SK-N-SH (cell line): Measurements from ENCODE around the gene FKBP2. TPM values are rescaled to one million over a fixed set of nuclear protein-coding genes. Genes with fewer than 3 reads are reported as not detected.

Source experiments
- CTCF ChIA-PET: fragments of 300-600, 350-600 bp; formaldehyde crosslinking; extraction: SDS; loops from one replicate; lab custom pipeline; 2021; lab: Yijun Ruan, JAX
- POLR2A ChIA-PET: fragments of 350-600 bp; sonication (Branson Sonifier 250); formaldehyde crosslinking; extraction: SDS; loops from one replicate; lab custom pipeline; 2020; ENCODE audit warnings: antibody characterized with exemption, inconsistent platforms; lab: Yijun Ruan, JAX
- DNase-seq: peaks from one replicate; pipeline ENCODE4 v3.0.0; 2012
- H2AFZ ChIP-seq: fragments of 200-600 bp; sonication (generic); 2 replicates; pipeline ENCODE4 v1.8.1; 2016; ENCODE audit warnings: antibody characterized with exemption, mild to moderate bottlenecking, low read depth
- H3F3A ChIP-seq: fragments of 200-600 bp; sonication (generic); replicated peaks from 2 replicates; pipeline ENCODE3; 2016; ENCODE audit warnings: antibody characterized with exemption, mild to moderate bottlenecking; ENCODE audit not compliant: insufficient read depth
- H3K27ac ChIP-seq, 2 experiments: fragments of 200-500 bp in 1 of 2; fragments of 200-600 bp in 1 of 2; sonication (Bioruptor generic) in 1 of 2; sonication (generic), shearing (Covaris generic) in 1 of 2; 2 replicates each; pipeline versions ENCODE4 v1.5.1 to v1.6.1; 2014 to 2016; ENCODE audit warnings: low read depth in 2 of 2, inconsistent platforms in 1 of 2, low read length in 1 of 2, mild to moderate bottlenecking in 1 of 2, mixed read lengths in 1 of 2
- H3K27me3 ChIP-seq: fragments of 200-600 bp; sonication (generic), shearing (Covaris generic); 2 replicates; pipeline ENCODE4 v1.6.1; 2016; ENCODE audit warnings: mixed run types; ENCODE audit not compliant: insufficient read depth
- H3K36me3 ChIP-seq, 2 experiments: fragments of 200-500 bp in 1 of 2; fragments of 200-600 bp in 1 of 2; sonication (Bioruptor generic) in 1 of 2; sonication (generic) in 1 of 2; replicated peaks in 1 of 2; 2 replicates each; pipeline versions ENCODE3 to v1.5.1; 2014 to 2016; ENCODE audit warnings: low read length in 1 of 2, mild to moderate bottlenecking in 1 of 2; ENCODE audit not compliant: insufficient read depth in 2 of 2, control insufficient read depth in 1 of 2
- H3K4me1 ChIP-seq, 2 experiments: fragments of 200-500 bp in 1 of 2; fragments of 200-600 bp in 1 of 2; sonication (Bioruptor generic) in 1 of 2; sonication (generic), shearing (Covaris generic) in 1 of 2; 2 replicates each; pipeline versions ENCODE4 v1.5.1 to v1.6.1; 2014 to 2016; ENCODE audit warnings: low read depth in 1 of 2, low read length in 1 of 2, mixed run types in 1 of 2; ENCODE audit not compliant: insufficient read depth in 2 of 2, control insufficient read depth in 1 of 2
- H3K4me2 ChIP-seq: fragments of 200-600 bp; sonication (generic), shearing (Covaris generic); 2 replicates; pipeline ENCODE4 v1.6.1; 2017; ENCODE audit warnings: mixed run types
- H3K4me3 ChIP-seq, 2 experiments: fragments of 200-500 bp in 1 of 2; fragments of 200-600 bp in 1 of 2; sonication (Bioruptor generic) in 1 of 2; sonication (generic), shearing (Covaris generic) in 1 of 2; 2 replicates each; pipeline versions ENCODE4 v1.5.1 to v1.8.1; 2014 to 2016; ENCODE audit warnings: low read depth in 2 of 2, inconsistent platforms in 1 of 2, low read length in 1 of 2, mild to moderate bottlenecking in 1 of 2, mixed read lengths in 1 of 2, moderate library complexity in 1 of 2
- H3K79me2 ChIP-seq: fragments of 200-600 bp; sonication (generic); 2 replicates; pipeline ENCODE4 v1.8.1; 2017; ENCODE audit warnings: mild to moderate bottlenecking; ENCODE audit not compliant: insufficient read depth
- H3K9ac ChIP-seq: fragments of 200-600 bp; sonication (generic); 2 replicates; pipeline ENCODE4 v1.6.1; 2017; ENCODE audit warnings: mixed run types
- H3K9me2 ChIP-seq: fragments of 200-600 bp; sonication (generic); 2 replicates; pipeline ENCODE4 v1.6.1; 2017; ENCODE audit warnings: mixed run types
- H3K9me3 ChIP-seq: fragments of 200-600 bp; sonication (generic); 2 replicates; pipeline ENCODE4 v1.6.1; 2017; ENCODE audit warnings: mixed run types, mild to moderate bottlenecking, moderate library complexity
- H4K20me1 ChIP-seq: fragments of 200-600 bp; sonication (generic); 2 replicates; pipeline ENCODE4 v1.6.1; 2017; ENCODE audit warnings: mild to moderate bottlenecking, mixed run types; ENCODE audit not compliant: insufficient read depth
- CHD2 ChIP-seq: fragments of 150-350 bp; IDR thresholded peaks from 2 replicates; pipeline ENCODE4 v1.6.1; 2018; ENCODE audit warnings: low read length; ENCODE audit not compliant: partially characterized antibody
- ELF1 ChIP-seq: IDR thresholded peaks from 2 replicates; pipeline ENCODE4 v1.4.0; 2012
- FOXM1 ChIP-seq: IDR thresholded peaks from 2 replicates; pipeline ENCODE4 v1.4.0; 2012; ENCODE audit warnings: low read depth, mild to moderate bottlenecking
- GABPA ChIP-seq: IDR thresholded peaks from 2 replicates; pipeline ENCODE4 v1.4.0; 2012; ENCODE audit warnings: low read depth, mild to moderate bottlenecking
- GATA2 ChIP-seq: sonication (generic); formaldehyde crosslinking; IDR thresholded peaks from 2 replicates; pipeline ENCODE4 v1.5.0; 2020; ENCODE audit warnings: mild to moderate bottlenecking, missing genetic modification reagents
- MEF2A ChIP-seq: IDR thresholded peaks from 2 replicates; pipeline ENCODE4 v1.4.0; 2012; ENCODE audit warnings: low read depth, borderline replicate concordance
- MXI1 ChIP-seq: IDR thresholded peaks from 2 replicates; pipeline ENCODE4 v1.6.1; 2012; ENCODE audit warnings: mild to moderate bottlenecking, low read depth, low read length, improper control_type of control experiment
- NFIC ChIP-seq: IDR thresholded peaks from 2 replicates; pipeline ENCODE4 v1.4.0; 2012; ENCODE audit warnings: borderline replicate concordance
- NRF1 ChIP-seq: IDR thresholded peaks from 2 replicates; pipeline ENCODE4 v1.6.1; 2012; ENCODE audit warnings: low read depth, mild to moderate bottlenecking, low read length
- POLR2AphosphoS5 ChIP-seq: IDR thresholded peaks from 2 replicates; pipeline ENCODE4 v1.6.1; 2012; ENCODE audit warnings: low read depth, low read length
- RCOR1 ChIP-seq: fragments of 150-350 bp; IDR thresholded peaks from 2 replicates; pipeline ENCODE4 v1.6.1; 2017; ENCODE audit warnings: antibody characterized with exemption, low read length
- SIN3A ChIP-seq: IDR thresholded peaks from 2 replicates; pipeline ENCODE4 v1.6.1; 2012; ENCODE audit warnings: low read depth, mild to moderate bottlenecking, low read length, moderate library complexity, borderline replicate concordance
- SMC3 ChIP-seq: IDR thresholded peaks from 2 replicates; pipeline ENCODE4 v1.6.1; 2012; ENCODE audit warnings: low read depth, low read length, improper control_type of control experiment
- TAF1 ChIP-seq: IDR thresholded peaks from 2 replicates; pipeline ENCODE4 v1.6.1; 2012; ENCODE audit warnings: low read depth, mild to moderate bottlenecking, low read length, moderate library complexity, borderline replicate concordance
- WGBS: methylation state at CpG from one replicate; pipeline ENCODE4 v1.1.6; 2017; ENCODE audit warnings: low lambda C conversion rate; 5-methylcytosine and 5-hydroxymethylcytosine counted together
- polyA plus RNA-seq, 3 experiments: library from polyadenylated mRNA; depleted of rRNA; stranded (reverse); fragments of >200 nt; gene quantifications; 2 replicates each; pipeline ENCODE4 v1.2.3, GENCODE V29; 2012
- TF ChIP-seq, protein P1 (sequence below): IDR thresholded peaks from 2 replicates; pipeline ENCODE4 v1.4.0; 2012; ENCODE audit warnings: low read depth
- TF ChIP-seq, protein P2 (sequence below): IDR thresholded peaks from 2 replicates; pipeline ENCODE4 v1.4.0; 2012; ENCODE audit warnings: low read depth, borderline replicate concordance
- TF ChIP-seq, protein P3 (sequence below): IDR thresholded peaks from 2 replicates; pipeline ENCODE4 v1.4.0; 2012; ENCODE audit warnings: low read depth, borderline replicate concordance
- TF ChIP-seq, protein P4 (sequence below): fragments of 200-600 bp; sonication (generic); IDR thresholded peaks from 2 replicates; pipeline ENCODE4 v1.6.1; 2017; ENCODE audit warnings: antibody characterized with exemption, mild to moderate bottlenecking, moderate library complexity

FKBP2 gene
- polyA plus RNA-seq, 1 of the 3 experiments (the other 2 are of a cell fraction), result 127 TPM

DNA sequence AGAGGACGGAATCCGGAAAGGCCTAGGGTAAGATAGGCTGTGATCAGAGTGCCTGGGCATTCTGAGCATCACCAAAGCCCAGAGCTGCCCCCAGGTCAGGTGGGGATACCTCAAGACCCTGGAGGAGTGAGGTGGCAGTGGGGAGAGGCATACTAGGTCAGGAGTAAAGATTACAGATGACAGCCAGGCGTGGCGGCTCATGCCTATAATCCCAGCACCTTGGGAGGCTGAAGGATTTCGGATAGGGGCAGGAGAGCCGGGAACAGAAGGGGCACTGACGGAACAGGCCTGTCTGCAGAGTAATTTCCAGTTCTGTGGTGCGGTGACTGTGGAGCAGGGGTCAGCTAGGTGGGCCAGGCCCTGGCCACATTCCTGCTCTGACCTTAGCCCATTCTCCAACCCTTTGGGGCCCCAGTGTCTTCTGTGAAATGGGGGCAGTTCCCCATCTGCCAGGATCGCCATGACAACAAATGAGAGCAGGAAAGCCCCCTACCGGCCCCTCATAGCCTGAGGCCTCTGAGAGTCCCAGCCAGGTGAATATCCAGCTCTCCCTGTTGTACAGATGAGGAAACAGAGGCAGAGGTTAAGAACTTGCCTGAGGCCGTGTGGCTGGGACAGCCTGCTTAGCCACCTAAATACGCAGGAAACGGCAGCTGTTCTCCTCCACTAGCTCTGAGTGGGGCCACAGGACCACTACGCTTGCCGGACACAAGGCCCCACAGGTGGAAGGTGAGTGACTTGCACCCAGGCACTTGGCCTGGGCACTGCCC is 34.3 kb downstream of the FKBP2 start:
- H3K79me2 ChIP-seq, result peaks cover 22% of the 10 kb centered on the region
- DNase-seq, result no peak
- no peaks in the 10 kb centered on the region for H3K9me3 ChIP-seq
- no peak overlapping the region for H3K4me3 ChIP-seq
- no peak overlapping the region for H3K4me2 ChIP-seq
- no peaks in the 10 kb centered on the region for H4K20me1 ChIP-seq
- H3K36me3 ChIP-seq, result peaks cover 3 to 22% of the 10 kb centered on the region in 2 experiments
- H3K4me1 ChIP-seq, result peaks cover 0 to 8% of the 10 kb centered on the region in 2 experiments; a peak in 1 of 4 replicates
- WGBS, result over 99% methylated on average over 9 of the region's 15 CpGs
- H3K9ac ChIP-seq, result no peak overlapping the region
- H3K27ac ChIP-seq, result no peak overlapping the region
- TF ChIP-seq ELF1 (no peak), GABPA (no peak), SIN3A (no peak), SMC3 (no peak), MXI1 (no peak), MEF2A (no peak), RCOR1 (no peak), NRF1 (no peak), FOXM1 (no peak)
- TF ChIP-seq, protein P1, sequence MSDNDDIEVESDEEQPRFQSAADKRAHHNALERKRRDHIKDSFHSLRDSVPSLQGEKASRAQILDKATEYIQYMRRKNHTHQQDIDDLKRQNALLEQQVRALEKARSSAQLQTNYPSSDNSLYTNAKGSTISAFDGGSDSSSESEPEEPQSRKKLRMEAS, result no peak
- CTCF ChIA-PET, result interaction anchor here (1.2 to 7.6 kb wide), 2 partner anchors 28 to 80 kb away, joined by 3 to 139 read pairs; partner anchors contain the start of genes CATSPERZ and ESRRA
- POLR2A ChIA-PET, result no interaction called here
- peaks cover 20% of the 10 kb centered on the region for H3F3A ChIP-seq
- H2AFZ ChIP-seq, result no peak overlapping the region
- H3K9me2 ChIP-seq, result no peaks in the 10 kb centered on the region
- no peaks in the 10 kb centered on the region for H3K27me3 ChIP-seq

DNA sequence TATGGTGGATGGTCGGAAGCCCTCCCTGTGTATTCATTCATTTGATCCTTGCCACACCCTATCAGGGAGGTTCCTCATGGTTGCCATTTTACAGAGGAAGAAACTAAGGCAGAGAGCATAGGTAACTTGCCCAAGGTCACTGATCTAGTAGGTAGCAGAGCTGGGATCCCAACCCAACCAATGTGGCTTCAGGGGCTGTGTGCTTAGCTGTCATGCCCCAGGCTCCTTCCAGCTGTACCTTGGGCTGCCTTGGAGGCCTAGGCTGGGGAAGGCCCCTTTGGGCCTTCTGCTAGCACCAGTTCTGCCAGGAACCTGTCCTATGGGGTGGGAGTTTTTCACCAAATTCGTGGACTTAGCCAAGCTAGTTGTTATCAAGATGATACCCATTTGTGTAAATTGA is 34.9 kb downstream of the FKBP2 start:
- CTCF ChIA-PET, result interaction anchor here (7.6 kb wide), 1 partner anchor 27 kb away, joined by 139 read pairs; the partner anchor contains the start of genes CATSPERZ and ESRRA
- Histone ChIP-seq H3K27ac (no peak overlapping the region), H3K36me3 (peaks cover 3 to 22% of the 10 kb centered on the region in 2 experiments)
- TF ChIP-seq NFIC (no peak), ELF1 (no peak), RCOR1 (no peak), TAF1 (no peak), GATA2 (CRISPR knock-in tag) (no peak), POLR2AphosphoS5 (no peak), CHD2 (no peak)
- TF ChIP-seq, protein P1, result no peak
- TF ChIP-seq, protein P2, sequence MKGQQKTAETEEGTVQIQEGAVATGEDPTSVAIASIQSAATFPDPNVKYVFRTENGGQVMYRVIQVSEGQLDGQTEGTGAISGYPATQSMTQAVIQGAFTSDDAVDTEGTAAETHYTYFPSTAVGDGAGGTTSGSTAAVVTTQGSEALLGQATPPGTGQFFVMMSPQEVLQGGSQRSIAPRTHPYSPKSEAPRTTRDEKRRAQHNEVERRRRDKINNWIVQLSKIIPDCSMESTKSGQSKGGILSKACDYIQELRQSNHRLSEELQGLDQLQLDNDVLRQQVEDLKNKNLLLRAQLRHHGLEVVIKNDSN, result no peak
- TF ChIP-seq, protein P3, sequence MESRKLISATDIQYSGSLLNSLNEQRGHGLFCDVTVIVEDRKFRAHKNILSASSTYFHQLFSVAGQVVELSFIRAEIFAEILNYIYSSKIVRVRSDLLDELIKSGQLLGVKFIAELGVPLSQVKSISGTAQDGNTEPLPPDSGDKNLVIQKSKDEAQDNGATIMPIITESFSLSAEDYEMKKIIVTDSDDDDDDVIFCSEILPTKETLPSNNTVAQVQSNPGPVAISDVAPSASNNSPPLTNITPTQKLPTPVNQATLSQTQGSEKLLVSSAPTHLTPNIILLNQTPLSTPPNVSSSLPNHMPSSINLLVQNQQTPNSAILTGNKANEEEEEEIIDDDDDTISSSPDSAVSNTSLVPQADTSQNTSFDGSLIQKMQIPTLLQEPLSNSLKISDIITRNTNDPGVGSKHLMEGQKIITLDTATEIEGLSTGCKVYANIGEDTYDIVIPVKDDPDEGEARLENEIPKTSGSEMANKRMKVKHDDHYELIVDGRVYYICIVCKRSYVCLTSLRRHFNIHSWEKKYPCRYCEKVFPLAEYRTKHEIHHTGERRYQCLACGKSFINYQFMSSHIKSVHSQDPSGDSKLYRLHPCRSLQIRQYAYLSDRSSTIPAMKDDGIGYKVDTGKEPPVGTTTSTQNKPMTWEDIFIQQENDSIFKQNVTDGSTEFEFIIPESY, result no peak
- TF ChIP-seq, protein P4, sequence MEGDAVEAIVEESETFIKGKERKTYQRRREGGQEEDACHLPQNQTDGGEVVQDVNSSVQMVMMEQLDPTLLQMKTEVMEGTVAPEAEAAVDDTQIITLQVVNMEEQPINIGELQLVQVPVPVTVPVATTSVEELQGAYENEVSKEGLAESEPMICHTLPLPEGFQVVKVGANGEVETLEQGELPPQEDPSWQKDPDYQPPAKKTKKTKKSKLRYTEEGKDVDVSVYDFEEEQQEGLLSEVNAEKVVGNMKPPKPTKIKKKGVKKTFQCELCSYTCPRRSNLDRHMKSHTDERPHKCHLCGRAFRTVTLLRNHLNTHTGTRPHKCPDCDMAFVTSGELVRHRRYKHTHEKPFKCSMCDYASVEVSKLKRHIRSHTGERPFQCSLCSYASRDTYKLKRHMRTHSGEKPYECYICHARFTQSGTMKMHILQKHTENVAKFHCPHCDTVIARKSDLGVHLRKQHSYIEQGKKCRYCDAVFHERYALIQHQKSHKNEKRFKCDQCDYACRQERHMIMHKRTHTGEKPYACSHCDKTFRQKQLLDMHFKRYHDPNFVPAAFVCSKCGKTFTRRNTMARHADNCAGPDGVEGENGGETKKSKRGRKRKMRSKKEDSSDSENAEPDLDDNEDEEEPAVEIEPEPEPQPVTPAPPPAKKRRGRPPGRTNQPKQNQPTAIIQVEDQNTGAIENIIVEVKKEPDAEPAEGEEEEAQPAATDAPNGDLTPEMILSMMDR, result no peak

More for the DNA sequence above, 34.9 kb downstream of the FKBP2 start:
- DNase-seq, result no peak
- Histone ChIP-seq H3F3A (peaks cover 16% of the 10 kb centered on the region), H3K27me3 (no peaks in the 10 kb centered on the region), H3K9me2 (no peaks in the 10 kb centered on the region), H3K4me3 (no peak overlapping the region), H4K20me1 (no peaks in the 10 kb centered on the region), H3K4me2 (no peak overlapping the region), H3K9ac (no peak overlapping the region), H3K4me1 (peaks cover 0 to 8% of the 10 kb centered on the region in 2 experiments; a peak in 1 of 4 replicates), H3K79me2 (peaks cover 22% of the 10 kb centered on the region), H3K9me3 (no peaks in the 10 kb centered on the region), H2AFZ (no peak overlapping the region)
- 85% methylated on average over 2 of the region's 2 CpGs for WGBS
- POLR2A ChIA-PET, result interaction anchor here (0.6 kb wide), 1 partner anchor 9 kb away, joined by 3 read pairs; no protein-coding TSS in a partner anchor
